Coronary artery (tissue), 2 donors: Measurements from ENCODE around the gene TAMALIN.

Source experiments
- DNase-seq: peaks from one replicate; pipeline ENCODE4 v3.0.0-alpha.2; 2017; ENCODE audit warnings: low spot score
- H3K27ac ChIP-seq, 2 donors: fragments of 200-600 bp; sonication (generic); one replicate each; pipeline ENCODE4 v1.5.1; 2016 to 2019
- H3K4me3 ChIP-seq: fragments of 200-600 bp; sonication (generic); 2 replicates; pipeline ENCODE4 v1.5.1; 2016; ENCODE audit warnings: mild to moderate bottlenecking, moderate library complexity
- TF ChIP-seq, protein P1 (sequence below): fragments of 200-600 bp; sonication (generic); IDR thresholded peaks from one replicate; pipeline ENCODE4 v1.5.1; 2019; ENCODE audit warnings: antibody characterized with exemption

TAMALIN gene

DNA sequence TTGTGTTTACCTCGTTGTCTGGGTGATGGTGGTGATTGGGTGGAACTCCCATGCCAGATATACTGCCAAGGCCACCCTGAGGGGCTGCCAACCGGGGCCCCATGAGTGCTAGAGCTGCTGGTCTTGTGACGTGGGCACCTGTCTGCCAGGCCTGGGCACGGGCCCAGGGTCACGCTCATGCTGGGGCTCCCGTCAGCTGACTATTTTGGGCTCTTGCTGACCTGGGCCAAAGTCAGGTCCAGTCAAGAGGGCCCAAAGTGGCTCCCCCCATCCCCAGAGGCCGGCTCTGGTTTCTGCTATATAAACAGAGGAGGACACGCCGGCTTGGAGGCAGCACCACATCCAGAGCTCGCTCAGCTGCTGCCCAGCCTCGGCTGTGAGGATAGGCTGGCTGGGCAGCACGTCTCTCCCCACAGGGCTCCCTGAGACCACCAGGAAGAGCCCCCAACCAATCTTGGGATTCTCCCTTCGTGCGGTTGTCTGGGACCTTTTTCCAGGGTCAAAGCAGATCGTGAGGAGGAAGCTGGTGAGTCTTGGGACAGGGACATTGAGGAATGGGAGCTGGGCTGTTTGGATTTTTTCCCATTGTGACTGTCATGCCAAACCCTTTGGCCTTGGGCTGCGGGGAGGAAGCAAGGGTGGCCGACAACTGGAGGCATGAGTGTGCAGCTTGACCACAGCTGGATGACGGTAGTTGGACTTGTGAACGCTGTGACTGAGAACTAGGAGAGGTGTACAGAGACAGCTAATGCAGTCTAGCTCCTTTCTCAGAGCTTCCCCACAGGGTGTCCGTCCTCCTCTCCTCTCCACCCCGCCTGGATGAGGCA is 36.9 kb downstream of the TAMALIN start:
- TF ChIP-seq, protein P1, sequence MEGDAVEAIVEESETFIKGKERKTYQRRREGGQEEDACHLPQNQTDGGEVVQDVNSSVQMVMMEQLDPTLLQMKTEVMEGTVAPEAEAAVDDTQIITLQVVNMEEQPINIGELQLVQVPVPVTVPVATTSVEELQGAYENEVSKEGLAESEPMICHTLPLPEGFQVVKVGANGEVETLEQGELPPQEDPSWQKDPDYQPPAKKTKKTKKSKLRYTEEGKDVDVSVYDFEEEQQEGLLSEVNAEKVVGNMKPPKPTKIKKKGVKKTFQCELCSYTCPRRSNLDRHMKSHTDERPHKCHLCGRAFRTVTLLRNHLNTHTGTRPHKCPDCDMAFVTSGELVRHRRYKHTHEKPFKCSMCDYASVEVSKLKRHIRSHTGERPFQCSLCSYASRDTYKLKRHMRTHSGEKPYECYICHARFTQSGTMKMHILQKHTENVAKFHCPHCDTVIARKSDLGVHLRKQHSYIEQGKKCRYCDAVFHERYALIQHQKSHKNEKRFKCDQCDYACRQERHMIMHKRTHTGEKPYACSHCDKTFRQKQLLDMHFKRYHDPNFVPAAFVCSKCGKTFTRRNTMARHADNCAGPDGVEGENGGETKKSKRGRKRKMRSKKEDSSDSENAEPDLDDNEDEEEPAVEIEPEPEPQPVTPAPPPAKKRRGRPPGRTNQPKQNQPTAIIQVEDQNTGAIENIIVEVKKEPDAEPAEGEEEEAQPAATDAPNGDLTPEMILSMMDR, result no peak
- peak overlapping the region; percentile 92 to 99 for H3K27ac ChIP-seq
- H3K4me3 ChIP-seq, result peak overlapping the region; percentile 53
- peak; percentile 98 for DNase-seq

DNA sequence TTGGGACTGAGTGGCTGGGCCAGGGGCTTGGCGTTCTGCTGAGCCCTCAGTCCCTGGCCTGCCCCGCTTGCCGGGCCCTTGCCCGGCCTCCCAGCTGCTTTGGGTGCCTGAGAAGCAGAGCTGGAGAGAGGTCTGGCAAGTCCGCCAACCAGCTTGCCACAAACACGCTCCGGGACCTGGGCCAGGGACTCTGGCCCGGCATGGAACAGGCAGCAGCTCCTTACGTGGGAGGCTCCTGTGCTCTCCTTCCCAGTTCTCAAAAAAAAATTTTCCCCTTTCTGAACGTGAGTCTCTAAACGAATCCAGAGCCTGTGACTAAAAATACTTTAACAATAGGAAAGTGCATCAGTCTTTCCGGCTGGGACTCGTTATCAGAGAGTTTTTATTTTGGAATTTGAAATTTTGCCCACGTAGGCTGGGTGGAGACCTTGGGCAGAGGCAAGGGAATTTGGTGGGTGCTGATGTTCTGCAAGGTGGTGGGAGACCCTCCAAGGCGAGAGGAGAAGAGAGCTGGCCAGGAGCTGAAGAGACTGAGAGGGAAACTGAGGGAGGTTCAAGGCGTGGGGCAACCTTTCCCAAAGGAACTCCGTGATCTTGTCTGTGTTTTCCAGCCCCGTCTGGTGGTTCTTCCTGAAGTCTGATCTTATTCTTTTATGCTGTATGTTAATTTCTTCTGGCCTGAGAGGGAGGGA is 37.7 kb downstream of the TAMALIN start:
- peak overlapping the region; percentile 92 to 99 for H3K27ac ChIP-seq
- peak; percentile 97 for DNase-seq
- peak overlapping the region; percentile 53 for H3K4me3 ChIP-seq
- TF ChIP-seq, protein P1, result no peak

DNA sequence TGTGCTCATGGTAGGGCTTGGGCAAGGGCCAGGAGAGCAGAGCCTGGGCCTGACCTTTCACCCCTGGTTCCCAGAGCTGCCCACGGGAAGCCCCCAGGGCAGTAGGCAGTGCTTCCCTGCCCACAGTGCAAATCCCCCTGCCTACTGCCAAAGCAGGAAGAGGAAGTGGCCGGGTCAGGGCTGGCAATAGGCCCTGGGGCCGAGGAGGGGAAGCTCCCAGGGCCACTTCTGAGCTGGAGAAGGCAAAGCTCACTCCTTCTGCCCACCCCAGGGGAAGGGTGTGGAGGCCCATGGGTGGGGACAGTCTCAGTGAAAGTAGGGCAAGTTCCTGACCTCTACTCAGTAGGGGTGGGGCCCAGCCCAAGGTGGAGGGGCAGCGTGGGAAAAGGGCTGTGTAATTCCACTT is 39.1 kb downstream of the TAMALIN start:
- Histone ChIP-seq H3K4me3 (peak overlapping the region; percentile 53), H3K27ac (peak overlapping the region; percentile 92 to 99)
- TF ChIP-seq, protein P1, result no peak
- no peak for DNase-seq

DNA sequence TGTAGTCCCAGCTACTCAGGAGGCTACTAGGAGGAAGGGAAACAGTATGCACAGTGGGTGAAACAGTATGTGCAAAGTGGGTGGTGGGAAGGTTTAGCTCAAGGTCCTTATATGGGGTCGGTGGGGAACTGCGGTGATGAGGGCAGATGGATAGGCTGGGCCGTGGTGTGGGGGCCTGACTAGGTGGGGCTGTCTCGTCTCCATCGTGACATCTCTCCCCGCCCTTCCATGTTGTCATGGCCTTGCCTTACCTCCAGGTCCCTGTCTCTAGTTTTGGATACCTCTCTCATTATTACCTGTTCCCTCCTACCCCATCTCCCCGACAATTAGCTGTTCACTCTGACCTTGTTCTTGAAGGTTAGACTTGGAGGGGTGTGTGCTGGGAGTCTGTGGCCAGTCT is 40.1 kb downstream of the TAMALIN start:
- no peak for DNase-seq
- no peak overlapping the region for H3K4me3 ChIP-seq
- TF ChIP-seq, protein P1, result no peak
- peak overlapping the region in 1 of 2 donors; percentile 99 for H3K27ac ChIP-seq

DNA sequence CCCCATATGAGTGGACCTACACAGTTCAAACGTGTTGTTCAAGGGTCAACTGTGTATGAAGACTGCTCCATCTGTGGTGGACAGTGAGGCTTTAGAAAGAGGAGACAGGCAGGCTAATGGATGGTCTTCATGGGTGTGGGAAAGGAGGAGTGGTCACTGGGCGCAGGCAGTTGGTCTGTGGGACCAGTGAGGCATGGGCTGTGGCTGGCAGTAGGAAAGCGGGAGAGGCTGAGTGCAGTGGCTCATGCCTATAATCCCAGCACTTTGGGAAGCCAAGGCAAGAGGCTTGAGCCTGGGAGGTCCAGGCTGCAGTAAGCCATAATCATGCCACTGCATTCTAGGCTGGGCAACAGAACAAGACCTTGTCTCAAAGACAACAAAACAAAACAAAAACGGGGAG is 42.5 kb downstream of the TAMALIN start:
- DNase-seq, result no peak
- TF ChIP-seq, protein P1, result no peak
- H3K4me3 ChIP-seq, result no peak overlapping the region
- H3K27ac ChIP-seq, result peak overlapping the region; percentile 94 to 99

DNA sequence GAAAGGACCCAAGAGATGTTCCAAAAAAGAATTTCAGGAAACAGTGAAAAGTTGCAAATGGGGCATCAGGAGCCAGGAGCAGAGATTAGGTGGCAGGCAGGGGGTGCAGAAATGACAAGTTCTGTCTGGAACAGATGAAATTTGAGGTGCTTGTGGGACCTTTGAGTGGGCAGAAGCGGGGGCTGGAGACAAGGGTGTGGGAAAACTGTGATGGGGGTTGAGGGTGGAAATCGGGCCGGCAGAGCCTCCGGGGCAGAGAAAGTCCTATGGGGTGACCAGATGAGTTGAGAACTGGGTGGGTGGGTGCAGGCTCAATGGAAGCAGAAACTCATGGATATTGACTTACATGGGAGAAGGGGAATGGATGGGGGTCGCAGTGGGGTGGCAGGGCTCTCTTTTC is 42.9 kb downstream of the TAMALIN start:
- DNase-seq, result no peak
- H3K4me3 ChIP-seq, result peak overlapping the region; percentile 79
- H3K27ac ChIP-seq, result peak overlapping the region; percentile 94 to 99
- TF ChIP-seq, protein P1, result no peak
